Left colon (tissue), 2 donors: ENCODE data around the gene MYO1B. TPM values are rescaled to one million over a fixed set of nuclear protein-coding genes. Genes with fewer than 3 reads are reported as not detected.

Source experiments
- ATAC-seq: fragments of 200-7000 bp; cut with Tn5 transposase; one replicate; pipeline ENCODE4 v1.9.1; 2020; ENCODE audit warnings: mild to moderate bottlenecking, moderate library complexity
- DNase-seq, 2 donors: peaks; one replicate each; pipeline ENCODE4 v3.0.0-alpha.2; 2020
- intact Hi-C, 2 donors: fragments of 100-400 bp; cut with DNase I in 1 of 2; cut with micrococcal nuclease in 1 of 2; formaldehyde crosslinking; loops; one replicate each; pipeline versions ENCODE4 v1.11.2 to v1.14.0; 2022; cut with DNase I, micrococcal nuclease
- total RNA-seq, 2 donors: library from RNA; stranded (reverse); fragmentation: NEBNext Ultra II Directional; extraction: Animal tissue kit (Norgen Biotek cat#: 25700); gene quantifications; one replicate each; pipeline ENCODE4 v1.2.1, GENCODE V29; 2021
- donor health status: DM: no; HTN: no; CAD: no.
- donor health status: DM: yes; HTN: yes; CAD: no.

The MYO1B gene
- total RNA-seq, 2 donors from 2014 or later, result 62.1 to 63.2 TPM

- no peak for DNase-seq
- no peak for ATAC-seq
- intact Hi-C loops, result no loop called here
Measured at GRCh38 chr2:191285252-191285651, 40.0 kb downstream of the MYO1B start.

GRCh38 chr2:191287820-191288219 is 42.6 kb downstream of the MYO1B start:
- no peak for DNase-seq
- peak; percentile 27 for ATAC-seq
- intact Hi-C loops, result no loop called here

GRCh38 chr2:191289049-191289448 is 43.8 kb downstream of the MYO1B start:
- intact Hi-C loops, result no loop called here
- no peak for DNase-seq
- no peak for ATAC-seq

GRCh38 chr2:191291471-191291870 is 46.3 kb downstream of the MYO1B start:
- intact Hi-C loops, result no loop called here
- DNase-seq, result no peak
- no peak for ATAC-seq

- ATAC-seq (no peak), DNase-seq (no peak)
- intact Hi-C loops, result no loop called here
Measured at GRCh38 chr2:191292869-191293268, 47.7 kb downstream of the MYO1B start.

GRCh38 chr2:191295088-191295487 is 49.9 kb downstream of the MYO1B start:
- DNase-seq (no peak), ATAC-seq (peak; percentile 87)
- intact Hi-C loops, result no loop called here

GRCh38 chr2:191296083-191297006 is 51.1 kb downstream of the MYO1B start:
- ATAC-seq (no peak), DNase-seq (no peak)
- intact Hi-C loops, result no loop called here

- no peak for ATAC-seq
- DNase-seq, result no peak
- intact Hi-C loops, result no loop called here
Measured at GRCh38 chr2:191297033-191297432, 51.8 kb downstream of the MYO1B start.

GRCh38 chr2:191298306-191298705 is 53.1 kb downstream of the MYO1B start:
- ATAC-seq (no peak), DNase-seq (no peak)
- intact Hi-C loops, result no loop called here

- DNase-seq, result no peak
- intact Hi-C loops, result no loop called here
- ATAC-seq, result peak; percentile 37
Measured at GRCh38 chr2:191299010-191299409, 53.8 kb downstream of the MYO1B start.

- ATAC-seq, result no peak
- no peak for DNase-seq
- intact Hi-C loops, result no loop called here
Measured at GRCh38 chr2:191299866-191300265, 54.7 kb downstream of the MYO1B start.

GRCh38 chr2:191301971-191302370 is 56.8 kb downstream of the MYO1B start:
- DNase-seq (no peak), ATAC-seq (no peak)
- intact Hi-C loops, result no loop called here

GRCh38 chr2:191302459-191303139 is 57.4 kb downstream of the MYO1B start:
- intact Hi-C loops, result no loop called here
- no peak for ATAC-seq
- no peak for DNase-seq

GRCh38 chr2:191303140-191304005 is 58.2 kb downstream of the MYO1B start:
- intact Hi-C loops, result no loop called here
- ATAC-seq, result no peak

GRCh38 chr2:191304939-191305875 is 60.0 kb downstream of the MYO1B start:
- intact Hi-C loops, result no loop called here
- peak; percentile 74 for ATAC-seq
- peak in 1 of 2 donors; percentile 17 for DNase-seq

More at GRCh38 chr2:191303140-191304005, 58.2 kb downstream of the MYO1B start:
- DNase-seq, result no peak

- DNase-seq, result no peak
- no peak for ATAC-seq
- intact Hi-C loops, result no loop called here
Measured at GRCh38 chr2:191308026-191308425, 62.8 kb downstream of the MYO1B start.

GRCh38 chr2:191311156-191311555 is 66.0 kb downstream of the MYO1B start:
- intact Hi-C loops, result no loop called here
- ATAC-seq (no peak), DNase-seq (no peak)

GRCh38 chr2:191311627-191312026 is 66.4 kb downstream of the MYO1B start:
- intact Hi-C loops, result no loop called here
- ATAC-seq (peak; percentile 100), DNase-seq (no peak)
